GM19035 (cell line): ENCODE data around the gene ZNF583.
A peak's percentile ranks its signal among the peaks of the same experiment; 100 is the strongest.

Experiments used
- ATAC-seq: cut with Tn5 transposase; IDR thresholded peaks from one replicate; pipeline ENCODE4 v1.9.1; 2021; ENCODE audit not compliant: unreplicated experiment

ZNF583 gene

GRCh38 chr19:56403764-56404704 lies at the start of gene ZNF583:
Gene ZNF583 (plus strand): TSS chr19:56404332. CDS start chr19:56407115, 2,783 bp downstream.
- peak; percentile 73 for ATAC-seq

- ATAC-seq, result no peak
Observed at GRCh38 chr19:56355517-56355916, 48.6 kb upstream of the ZNF583 start.

GRCh38 chr19:56356944-56357343 lies 47.2 kb upstream of the ZNF583 start:
- no peak for ATAC-seq

- ATAC-seq, result no peak
Observed at GRCh38 chr19:56360841-56361240, 43.3 kb upstream of the ZNF583 start.

GRCh38 chr19:56367829-56368711 lies 36.1 kb upstream of the ZNF583 start:
- ATAC-seq, result no peak

GRCh38 chr19:56369886-56370676 lies 34.1 kb upstream of the ZNF583 start:
- no peak for ATAC-seq

- ATAC-seq, result no peak
Observed at GRCh38 chr19:56372281-56372680, 31.9 kb upstream of the ZNF583 start.

GRCh38 chr19:56377105-56377924 lies 26.8 kb upstream of the ZNF583 start:
- ATAC-seq, result no peak

- no peak for ATAC-seq
Observed at GRCh38 chr19:56383826-56384605, 20.1 kb upstream of the ZNF583 start.

- ATAC-seq, result no peak
Observed at GRCh38 chr19:56393119-56394012, 10.8 kb upstream of the ZNF583 start, which contains the start of gene ZNF582. Gene ZNF582 (minus strand): TSS chr19:56393534. CDS start chr19:56391752, 1,782 bp downstream.

GRCh38 chr19:56398809-56399208 lies 5.3 kb upstream of the ZNF583 start:
- no peak for ATAC-seq

GRCh38 chr19:56400485-56400884 lies 3.6 kb upstream of the ZNF583 start:
- ATAC-seq, result no peak

- ATAC-seq, result no peak
Observed at GRCh38 chr19:56403261-56403660, 871 bp upstream of the ZNF583 start.

GRCh38 chr19:56404705-56405056 lies 549 bp downstream of the ZNF583 start:
- ATAC-seq, result no peak

GRCh38 chr19:56405062-56405461 lies 930 bp downstream of the ZNF583 start:
- ATAC-seq, result no peak

GRCh38 chr19:56423276-56423984 lies 19.3 kb downstream of the ZNF583 start:
- no peak for ATAC-seq

GRCh38 chr19:56423985-56424353 lies 19.8 kb downstream of the ZNF583 start:
- ATAC-seq, result no peak
